Measurements from ENCODE around the gene FAM131B. TPM values are rescaled to one million over a fixed set of nuclear protein-coding genes. Genes with fewer than 3 reads are reported as not detected.

The FAM131B gene
- total RNA-seq, 4 donors from 2014 or later, result 1.2 to 10.6 (median 6.5) TPM

GRCh38 chr7:143383642-143383957 is 21.1 kb upstream of the FAM131B start:
- Histone ChIP-seq H3K9me3 (no peaks in the 10 kb centered on the region), H3K27ac (peak overlapping the region; percentile 98 to 99), H3K36me3 (no peaks in the 10 kb centered on the region), H3K4me3 (peak overlapping the region; percentile 75 to 99), H3K4me1 (peaks cover 7 to 29% of the 10 kb centered on the region in 2 donors), H3K27me3 (no peaks in the 10 kb centered on the region)
- DNase-seq, result no peak
- TF ChIP-seq CTCF (IDR thresholded peaks at IDR 0.05) (no peak), POLR2A (IDR thresholded peaks at IDR 0.05) (no peak)
- intact Hi-C loops (cut with DNase I; ENCODE audit: low total_unique reads), result no loop called here

DNA sequence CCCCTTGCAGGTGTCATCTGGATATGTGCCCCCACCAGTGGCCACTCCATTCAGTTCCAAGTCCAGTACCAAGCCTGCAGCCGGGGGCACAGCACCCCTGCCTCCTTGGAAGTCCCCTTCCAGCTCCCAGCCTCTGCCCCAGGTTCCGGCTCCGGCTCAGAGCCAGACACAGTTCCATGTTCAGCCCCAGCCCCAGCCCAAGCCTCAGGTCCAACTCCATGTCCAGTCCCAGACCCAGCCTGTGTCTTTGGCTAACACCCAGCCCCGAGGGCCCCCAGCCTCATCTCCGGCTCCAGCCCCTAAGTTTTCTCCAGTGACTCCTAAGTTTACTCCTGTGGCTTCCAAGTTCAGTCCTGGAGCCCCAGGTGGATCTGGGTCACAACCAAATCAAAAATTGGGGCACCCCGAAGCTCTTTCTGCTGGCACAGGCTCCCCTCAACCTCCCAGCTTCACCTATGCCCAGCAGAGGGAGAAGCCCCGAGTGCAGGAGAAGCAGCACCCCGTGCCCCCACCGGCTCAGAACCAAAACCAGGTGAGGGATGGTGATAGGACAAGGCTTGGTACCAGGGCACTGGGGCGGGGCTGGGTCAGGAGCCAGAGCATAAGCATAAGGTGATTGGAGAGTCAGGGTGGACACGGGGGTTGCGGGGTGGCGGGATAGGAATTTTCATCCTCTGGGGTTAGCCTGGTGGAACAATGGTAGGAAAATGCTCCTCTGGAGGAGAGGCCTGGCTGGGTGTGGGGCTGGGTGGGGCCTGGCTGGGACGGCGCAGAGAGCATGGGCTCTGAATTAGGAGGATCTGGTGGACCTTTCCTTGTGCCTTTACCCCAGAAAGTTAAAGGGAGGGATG is 20.5 kb upstream of the FAM131B start:
- TF ChIP-seq CTCF (IDR thresholded peaks at IDR 0.05), result no peak
- no peak for TF ChIP-seq POLR2A (IDR thresholded peaks at IDR 0.05)
- intact Hi-C loops (cut with DNase I; ENCODE audit: low total_unique reads), result no loop called here
- peak in 1 of 2 donors; percentile 33 for DNase-seq
- Histone ChIP-seq H3K4me1 (peaks cover 7 to 25% of the 10 kb centered on the region in 2 donors), H3K4me3 (peak overlapping the region; percentile 75 to 99), H3K36me3 (no peaks in the 10 kb centered on the region), H3K27me3 (no peaks in the 10 kb centered on the region), H3K27ac (peak overlapping the region; percentile 98 to 99), H3K9me3 (no peaks in the 10 kb centered on the region)

DNA sequence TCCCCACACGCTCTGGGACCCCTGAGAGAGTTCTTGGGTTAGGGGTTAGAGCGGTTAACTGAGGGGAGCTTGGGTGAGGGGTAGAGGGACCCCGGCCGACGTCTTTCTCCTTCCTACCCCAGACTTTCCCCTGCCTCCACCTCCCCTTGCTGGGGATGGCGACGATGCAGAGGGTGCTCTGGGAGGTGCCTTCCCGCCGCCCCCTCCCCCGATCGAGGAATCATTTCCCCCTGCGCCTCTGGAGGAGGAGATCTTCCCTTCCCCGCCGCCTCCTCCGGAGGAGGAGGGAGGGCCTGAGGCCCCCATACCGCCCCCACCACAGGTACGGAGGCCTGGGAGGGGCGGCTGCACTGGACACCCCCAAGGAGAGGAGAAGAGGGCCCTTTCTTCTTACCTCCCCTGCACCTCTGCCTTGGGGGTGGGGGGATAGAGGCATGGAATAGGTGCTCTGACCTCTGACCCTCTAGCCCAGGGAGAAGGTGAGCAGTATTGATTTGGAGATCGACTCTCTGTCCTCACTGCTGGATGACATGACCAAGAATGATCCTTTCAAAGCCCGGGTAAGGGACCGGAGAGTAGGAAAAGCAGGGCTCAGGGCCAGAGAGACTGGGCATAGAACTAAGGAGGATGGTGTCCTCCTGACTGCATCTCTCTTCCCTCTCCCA is 19.7 kb upstream of the FAM131B start:
- peak in 1 of 2 donors; percentile 28 for DNase-seq
- Histone ChIP-seq H3K27me3 (no peaks in the 10 kb centered on the region), H3K36me3 (no peaks in the 10 kb centered on the region), H3K4me1 (peaks cover 4 to 19% of the 10 kb centered on the region in 2 donors), H3K27ac (peak overlapping the region; percentile 98 to 99), H3K4me3 (peak overlapping the region; percentile 75 to 99), H3K9me3 (no peaks in the 10 kb centered on the region)
- intact Hi-C loops (cut with DNase I; ENCODE audit: low total_unique reads), result no loop called here
- TF ChIP-seq POLR2A (IDR thresholded peaks at IDR 0.05), result no peak
- TF ChIP-seq CTCF (IDR thresholded peaks at IDR 0.05), result no peak

GRCh38 chr7:143381427-143382125 is 19.1 kb upstream of the FAM131B start:
- TF ChIP-seq POLR2A (IDR thresholded peaks at IDR 0.05) (peak in 1 of 2 donors; percentile 9), CTCF (IDR thresholded peaks at IDR 0.05) (no peak)
- no peaks in the 10 kb centered on the region for H3K9me3 ChIP-seq
- H3K4me3 ChIP-seq, result peak overlapping the region; percentile 75 to 99
- peak overlapping the region; percentile 98 to 99 for H3K27ac ChIP-seq
- H3K4me1 ChIP-seq, result peaks cover 0 to 12% of the 10 kb centered on the region in 2 donors
- no peaks in the 10 kb centered on the region for H3K27me3 ChIP-seq
- H3K36me3 ChIP-seq, result no peaks in the 10 kb centered on the region
- DNase-seq, result peak; percentile 89 to 94
- intact Hi-C loops (cut with DNase I; ENCODE audit: low total_unique reads), result no loop called here

Measured in uterus (tissue), 4 donors.